Bone marrow (tissue), 2 donors: Measurements from ENCODE around the gene ACTN1.
"Not testable (repeated sequence)": the region's sequence is repeated elsewhere in the genome, so short reads cannot be mapped to it uniquely, and the experiment has no call there.

ENCODE experiments used
- DNase-seq, 2 donors: peaks; one replicate each; lab custom pipeline; 2025; lab: John Stamatoyannopoulos, UW

The ACTN1 gene

GRCh38 chr14:68979021-68979721 lies at the start of gene ACTN1:
ACTN1 (minus strand) TSS chr14:68979302; CDS start chr14:68979056, 246 bp downstream.
- DNase-seq = peak; percentile 55 to 87

- DNase-seq = no peak
These were observed 48.3 kb upstream of the ACTN1 start for GRCh38 chr14:69027242-69027913.

GRCh38 chr14:69023035-69023434 lies 43.9 kb upstream of the ACTN1 start:
- DNase-seq = no peak

- not testable (repeated sequence) for DNase-seq
These were observed 43.0 kb upstream of the ACTN1 start for GRCh38 chr14:69022093-69022492.

GRCh38 chr14:69017706-69018105 lies 38.6 kb upstream of the ACTN1 start:
- no peak for DNase-seq

- DNase-seq = no peak
These were observed 35.7 kb upstream of the ACTN1 start for GRCh38 chr14:69014829-69015259.

- DNase-seq = peak; percentile 25 to 56
These were observed 35.1 kb upstream of the ACTN1 start for GRCh38 chr14:69013943-69014782.

- no peak for DNase-seq
These were observed 33.3 kb upstream of the ACTN1 start for GRCh38 chr14:69012256-69012953.

GRCh38 chr14:69010648-69011047 lies 31.5 kb upstream of the ACTN1 start:
- DNase-seq = no peak

GRCh38 chr14:69008421-69008884 lies 29.4 kb upstream of the ACTN1 start:
- no peak for DNase-seq

GRCh38 chr14:69006346-69006745 lies 27.2 kb upstream of the ACTN1 start:
- no peak for DNase-seq

GRCh38 chr14:69005432-69006148 lies 26.5 kb upstream of the ACTN1 start:
- DNase-seq = no peak

- no peak for DNase-seq
These were observed 25.8 kb upstream of the ACTN1 start for GRCh38 chr14:69004731-69005431.

- DNase-seq = no peak
These were observed 24.5 kb upstream of the ACTN1 start for GRCh38 chr14:69003626-69004025.

- DNase-seq = no peak
These were observed 23.0 kb upstream of the ACTN1 start for GRCh38 chr14:69002069-69002468.

- DNase-seq = no peak
These were observed 22.3 kb upstream of the ACTN1 start for GRCh38 chr14:69001375-69001774.

- DNase-seq = no peak
These were observed 19.0 kb upstream of the ACTN1 start for GRCh38 chr14:68998062-68998461.

GRCh38 chr14:68995731-68996130 lies 16.6 kb upstream of the ACTN1 start:
- DNase-seq = no peak

GRCh38 chr14:68994056-68994455 lies 15.0 kb upstream of the ACTN1 start:
- DNase-seq = no peak

- DNase-seq = no peak
These were observed 8.5 kb upstream of the ACTN1 start for GRCh38 chr14:68987653-68988036.
